PC-3 (cell line): ENCODE results near the gene ZNHIT1.

ENCODE experiments used
- EZH2 ChIP-seq: fragments of 300-600 bp; sonication (generic); IDR thresholded peaks from one replicate; pipeline ENCODE4 v1.6.1; 2017; ENCODE audit warnings: antibody characterized with exemption, mild to moderate bottlenecking, low read length; ENCODE audit not compliant: unreplicated experiment
- EZH2phosphoT487 ChIP-seq: fragments of 300-600 bp; sonication (generic); IDR thresholded peaks from 2 replicates; pipeline ENCODE4 v1.6.1; 2018; ENCODE audit warnings: mild to moderate bottlenecking, antibody characterized with exemption, low read length, borderline replicate concordance
- TF ChIP-seq, protein P1 (sequence below): fragments of 300-600 bp; sonication (generic); conservative IDR thresholded peaks from 2 replicates; pipeline ENCODE4 v1.5.1; 2017; ENCODE audit warnings: antibody characterized with exemption, low read depth, mild to moderate bottlenecking, low read length

DNA sequence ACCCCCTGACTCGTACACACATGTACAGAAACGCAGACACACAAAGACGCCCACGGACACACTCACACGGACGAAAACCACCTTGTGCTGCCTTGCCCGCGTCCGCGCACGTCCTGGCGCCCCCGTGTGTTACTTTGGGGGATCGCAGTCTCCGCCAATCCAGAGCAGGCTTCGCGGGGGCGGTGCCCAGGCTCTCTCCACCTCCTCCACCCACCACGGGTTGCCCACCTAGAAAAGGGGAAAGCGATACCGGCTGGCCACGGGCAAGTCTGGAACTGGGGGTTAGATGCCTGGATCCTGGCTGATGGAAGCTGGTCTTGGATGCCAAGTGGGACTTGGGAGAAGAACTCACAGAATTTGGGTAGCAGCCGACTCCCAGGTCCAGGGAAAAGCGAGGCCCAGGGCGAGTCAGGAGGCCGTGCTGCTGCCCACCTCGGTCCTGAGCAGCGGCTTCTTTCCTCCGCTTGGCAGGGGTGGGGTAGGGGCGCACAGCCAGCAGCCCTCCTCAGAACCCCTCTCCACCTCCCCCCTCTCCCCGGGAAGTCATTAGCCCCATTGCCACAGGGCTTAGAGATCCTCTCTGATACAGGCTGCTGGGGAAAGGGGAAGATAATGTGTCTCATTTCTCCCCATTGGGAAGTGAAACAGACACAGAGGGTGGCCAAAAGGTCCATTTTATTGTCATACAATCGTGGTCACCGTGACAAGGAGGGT lies 48.0 kb upstream of the ZNHIT1 start:
- TF ChIP-seq, protein P1, sequence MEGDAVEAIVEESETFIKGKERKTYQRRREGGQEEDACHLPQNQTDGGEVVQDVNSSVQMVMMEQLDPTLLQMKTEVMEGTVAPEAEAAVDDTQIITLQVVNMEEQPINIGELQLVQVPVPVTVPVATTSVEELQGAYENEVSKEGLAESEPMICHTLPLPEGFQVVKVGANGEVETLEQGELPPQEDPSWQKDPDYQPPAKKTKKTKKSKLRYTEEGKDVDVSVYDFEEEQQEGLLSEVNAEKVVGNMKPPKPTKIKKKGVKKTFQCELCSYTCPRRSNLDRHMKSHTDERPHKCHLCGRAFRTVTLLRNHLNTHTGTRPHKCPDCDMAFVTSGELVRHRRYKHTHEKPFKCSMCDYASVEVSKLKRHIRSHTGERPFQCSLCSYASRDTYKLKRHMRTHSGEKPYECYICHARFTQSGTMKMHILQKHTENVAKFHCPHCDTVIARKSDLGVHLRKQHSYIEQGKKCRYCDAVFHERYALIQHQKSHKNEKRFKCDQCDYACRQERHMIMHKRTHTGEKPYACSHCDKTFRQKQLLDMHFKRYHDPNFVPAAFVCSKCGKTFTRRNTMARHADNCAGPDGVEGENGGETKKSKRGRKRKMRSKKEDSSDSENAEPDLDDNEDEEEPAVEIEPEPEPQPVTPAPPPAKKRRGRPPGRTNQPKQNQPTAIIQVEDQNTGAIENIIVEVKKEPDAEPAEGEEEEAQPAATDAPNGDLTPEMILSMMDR, result peak; percentile 92
- TF ChIP-seq EZH2 (no peak), EZH2phosphoT487 (no peak)
